DOHH2 (cell line): Measurements from ENCODE around the gene WNT3A.

Source experiments
- EZH2phosphoT487 ChIP-seq: fragments of 200-600 bp; sonication (generic); IDR thresholded peaks from 2 replicates; pipeline ENCODE4 v1.6.1; 2017; ENCODE audit warnings: borderline replicate concordance, mild to moderate bottlenecking, antibody characterized with exemption, low read length, moderate library complexity, mixed read lengths
- TF ChIP-seq, protein P1 (sequence below): fragments of 200-600 bp; sonication (generic); IDR thresholded peaks from one replicate; pipeline ENCODE4 v1.5.1; 2014; ENCODE audit warnings: antibody characterized with exemption, mild to moderate bottlenecking, low read depth, low read length; ENCODE audit not compliant: poor library complexity, severe bottlenecking

DNA sequence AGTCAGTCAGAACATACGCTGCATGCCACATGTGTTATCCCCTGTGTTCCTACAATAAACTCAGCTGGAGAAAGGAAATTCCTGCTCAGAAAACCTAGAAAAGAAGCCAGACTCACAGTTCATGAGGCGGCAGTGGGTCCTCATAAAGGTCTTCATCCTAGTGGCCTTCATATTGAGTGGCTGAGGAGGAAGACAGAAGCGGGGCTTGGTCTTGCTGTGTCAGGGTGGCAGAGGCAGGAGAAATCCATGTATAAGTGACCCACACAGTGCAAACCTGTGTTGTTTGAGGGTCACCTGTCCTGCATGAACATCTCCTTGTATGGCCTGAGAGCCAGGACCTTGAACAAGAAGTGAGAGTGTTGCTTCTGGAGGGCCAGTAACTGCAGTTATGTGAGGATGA, 4.0 kb upstream of the WNT3A start:
- TF ChIP-seq, protein P1, sequence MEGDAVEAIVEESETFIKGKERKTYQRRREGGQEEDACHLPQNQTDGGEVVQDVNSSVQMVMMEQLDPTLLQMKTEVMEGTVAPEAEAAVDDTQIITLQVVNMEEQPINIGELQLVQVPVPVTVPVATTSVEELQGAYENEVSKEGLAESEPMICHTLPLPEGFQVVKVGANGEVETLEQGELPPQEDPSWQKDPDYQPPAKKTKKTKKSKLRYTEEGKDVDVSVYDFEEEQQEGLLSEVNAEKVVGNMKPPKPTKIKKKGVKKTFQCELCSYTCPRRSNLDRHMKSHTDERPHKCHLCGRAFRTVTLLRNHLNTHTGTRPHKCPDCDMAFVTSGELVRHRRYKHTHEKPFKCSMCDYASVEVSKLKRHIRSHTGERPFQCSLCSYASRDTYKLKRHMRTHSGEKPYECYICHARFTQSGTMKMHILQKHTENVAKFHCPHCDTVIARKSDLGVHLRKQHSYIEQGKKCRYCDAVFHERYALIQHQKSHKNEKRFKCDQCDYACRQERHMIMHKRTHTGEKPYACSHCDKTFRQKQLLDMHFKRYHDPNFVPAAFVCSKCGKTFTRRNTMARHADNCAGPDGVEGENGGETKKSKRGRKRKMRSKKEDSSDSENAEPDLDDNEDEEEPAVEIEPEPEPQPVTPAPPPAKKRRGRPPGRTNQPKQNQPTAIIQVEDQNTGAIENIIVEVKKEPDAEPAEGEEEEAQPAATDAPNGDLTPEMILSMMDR, result no peak
- TF ChIP-seq EZH2phosphoT487, result no peak
